Measurements from ENCODE around the gene METTL22. TPM values are rescaled to one million over a fixed set of nuclear protein-coding genes. Genes with fewer than 3 reads are reported as not detected.

METTL22 gene
- total and polyA plus RNA-seq, 4 donors: 6.5 to 17.9 (median 14.4) TPM

DNA sequence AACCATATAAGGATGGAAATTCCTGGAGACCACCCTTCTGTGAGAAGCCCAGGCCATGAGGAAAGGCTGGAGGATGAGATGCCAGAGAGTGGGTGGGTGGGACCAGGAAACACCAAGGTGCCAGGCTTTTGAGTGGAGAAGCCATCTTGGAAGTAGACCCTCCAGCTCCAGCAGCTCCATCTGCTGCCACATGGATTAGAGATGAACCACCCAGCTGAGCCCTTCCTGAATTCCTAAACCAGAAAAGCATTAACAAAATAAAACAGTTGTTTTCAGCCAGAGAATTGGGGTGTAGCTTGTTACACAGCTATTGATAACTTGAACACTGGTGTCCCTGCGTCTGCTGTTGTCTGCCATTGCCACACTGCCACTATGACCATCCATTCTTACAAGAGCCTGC is 24.9 kb upstream of the METTL22 start:
- Histone ChIP-seq H3K27ac (ENCODE audit: low read depth in 1 of 2, low read length in 2 of 2) (no peak overlapping the region), H3K36me3 (ENCODE audit: control insufficient read depth in 4 of 4, insufficient read depth in 3 of 4, low read depth in 1 of 4, low read length in 3 of 4) (no peaks in the 10 kb centered on the region), H3K9ac (ENCODE audit: low read depth in 1 of 2, low read length in 2 of 2) (no peak overlapping the region), H3K27me3 (ENCODE audit: control insufficient read depth in 4 of 4, insufficient read depth in 4 of 4, low read length in 3 of 4) (no peaks in the 10 kb centered on the region), H3K9me3 (ENCODE audit: control insufficient read depth in 4 of 4, low read length in 3 of 4) (peaks cover 0 to 4% (median 1%) of the 10 kb centered on the region in 4 donors), H3K4me3 (ENCODE audit: low read depth in 1 of 3, low read length in 3 of 3) (no peak overlapping the region), H3K4me1 (ENCODE audit: control insufficient read depth in 4 of 4, insufficient read depth in 4 of 4, low read length in 3 of 4) (no peaks in the 10 kb centered on the region)
- no peak for DNase-seq (ENCODE audit: low spot score)
- TF ChIP-seq HNF4G (IDR thresholded peaks at IDR 0.05) (no peak), EGR1 (IDR thresholded peaks at IDR 0.05; ENCODE audit: low read depth in 2 of 2) (no peak), JUND (IDR thresholded peaks at IDR 0.05) (no peak), SP1 (IDR thresholded peaks at IDR 0.05) (no peak), RXRA (IDR thresholded peaks at IDR 0.05) (no peak), NR2F2 (IDR thresholded peaks at IDR 0.05) (no peak), FOXA2 (IDR thresholded peaks at IDR 0.05) (no peak), GABPA (IDR thresholded peaks at IDR 0.05 in 1 of 2, conservative IDR thresholded peaks at IDR 0.05 in 1 of 2) (no peak), FOXA1 (IDR thresholded peaks at IDR 0.05) (no peak)
- TF ChIP-seq, protein P1, sequence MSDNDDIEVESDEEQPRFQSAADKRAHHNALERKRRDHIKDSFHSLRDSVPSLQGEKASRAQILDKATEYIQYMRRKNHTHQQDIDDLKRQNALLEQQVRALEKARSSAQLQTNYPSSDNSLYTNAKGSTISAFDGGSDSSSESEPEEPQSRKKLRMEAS (IDR thresholded peaks at IDR 0.05): no peak
- TF ChIP-seq, protein P2, sequence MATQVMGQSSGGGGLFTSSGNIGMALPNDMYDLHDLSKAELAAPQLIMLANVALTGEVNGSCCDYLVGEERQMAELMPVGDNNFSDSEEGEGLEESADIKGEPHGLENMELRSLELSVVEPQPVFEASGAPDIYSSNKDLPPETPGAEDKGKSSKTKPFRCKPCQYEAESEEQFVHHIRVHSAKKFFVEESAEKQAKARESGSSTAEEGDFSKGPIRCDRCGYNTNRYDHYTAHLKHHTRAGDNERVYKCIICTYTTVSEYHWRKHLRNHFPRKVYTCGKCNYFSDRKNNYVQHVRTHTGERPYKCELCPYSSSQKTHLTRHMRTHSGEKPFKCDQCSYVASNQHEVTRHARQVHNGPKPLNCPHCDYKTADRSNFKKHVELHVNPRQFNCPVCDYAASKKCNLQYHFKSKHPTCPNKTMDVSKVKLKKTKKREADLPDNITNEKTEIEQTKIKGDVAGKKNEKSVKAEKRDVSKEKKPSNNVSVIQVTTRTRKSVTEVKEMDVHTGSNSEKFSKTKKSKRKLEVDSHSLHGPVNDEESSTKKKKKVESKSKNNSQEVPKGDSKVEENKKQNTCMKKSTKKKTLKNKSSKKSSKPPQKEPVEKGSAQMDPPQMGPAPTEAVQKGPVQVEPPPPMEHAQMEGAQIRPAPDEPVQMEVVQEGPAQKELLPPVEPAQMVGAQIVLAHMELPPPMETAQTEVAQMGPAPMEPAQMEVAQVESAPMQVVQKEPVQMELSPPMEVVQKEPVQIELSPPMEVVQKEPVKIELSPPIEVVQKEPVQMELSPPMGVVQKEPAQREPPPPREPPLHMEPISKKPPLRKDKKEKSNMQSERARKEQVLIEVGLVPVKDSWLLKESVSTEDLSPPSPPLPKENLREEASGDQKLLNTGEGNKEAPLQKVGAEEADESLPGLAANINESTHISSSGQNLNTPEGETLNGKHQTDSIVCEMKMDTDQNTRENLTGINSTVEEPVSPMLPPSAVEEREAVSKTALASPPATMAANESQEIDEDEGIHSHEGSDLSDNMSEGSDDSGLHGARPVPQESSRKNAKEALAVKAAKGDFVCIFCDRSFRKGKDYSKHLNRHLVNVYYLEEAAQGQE (IDR thresholded peaks at IDR 0.05): no peak
- TF ChIP-seq, protein P3, sequence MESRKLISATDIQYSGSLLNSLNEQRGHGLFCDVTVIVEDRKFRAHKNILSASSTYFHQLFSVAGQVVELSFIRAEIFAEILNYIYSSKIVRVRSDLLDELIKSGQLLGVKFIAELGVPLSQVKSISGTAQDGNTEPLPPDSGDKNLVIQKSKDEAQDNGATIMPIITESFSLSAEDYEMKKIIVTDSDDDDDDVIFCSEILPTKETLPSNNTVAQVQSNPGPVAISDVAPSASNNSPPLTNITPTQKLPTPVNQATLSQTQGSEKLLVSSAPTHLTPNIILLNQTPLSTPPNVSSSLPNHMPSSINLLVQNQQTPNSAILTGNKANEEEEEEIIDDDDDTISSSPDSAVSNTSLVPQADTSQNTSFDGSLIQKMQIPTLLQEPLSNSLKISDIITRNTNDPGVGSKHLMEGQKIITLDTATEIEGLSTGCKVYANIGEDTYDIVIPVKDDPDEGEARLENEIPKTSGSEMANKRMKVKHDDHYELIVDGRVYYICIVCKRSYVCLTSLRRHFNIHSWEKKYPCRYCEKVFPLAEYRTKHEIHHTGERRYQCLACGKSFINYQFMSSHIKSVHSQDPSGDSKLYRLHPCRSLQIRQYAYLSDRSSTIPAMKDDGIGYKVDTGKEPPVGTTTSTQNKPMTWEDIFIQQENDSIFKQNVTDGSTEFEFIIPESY (IDR thresholded peaks at IDR 0.05): no peak
- TF ChIP-seq, protein P4, sequence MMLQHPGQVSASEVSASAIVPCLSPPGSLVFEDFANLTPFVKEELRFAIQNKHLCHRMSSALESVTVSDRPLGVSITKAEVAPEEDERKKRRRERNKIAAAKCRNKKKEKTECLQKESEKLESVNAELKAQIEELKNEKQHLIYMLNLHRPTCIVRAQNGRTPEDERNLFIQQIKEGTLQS (IDR thresholded peaks at IDR 0.05): no peak
- 90% methylated on average over 1 of the region's 1 CpG for WGBS

DNA sequence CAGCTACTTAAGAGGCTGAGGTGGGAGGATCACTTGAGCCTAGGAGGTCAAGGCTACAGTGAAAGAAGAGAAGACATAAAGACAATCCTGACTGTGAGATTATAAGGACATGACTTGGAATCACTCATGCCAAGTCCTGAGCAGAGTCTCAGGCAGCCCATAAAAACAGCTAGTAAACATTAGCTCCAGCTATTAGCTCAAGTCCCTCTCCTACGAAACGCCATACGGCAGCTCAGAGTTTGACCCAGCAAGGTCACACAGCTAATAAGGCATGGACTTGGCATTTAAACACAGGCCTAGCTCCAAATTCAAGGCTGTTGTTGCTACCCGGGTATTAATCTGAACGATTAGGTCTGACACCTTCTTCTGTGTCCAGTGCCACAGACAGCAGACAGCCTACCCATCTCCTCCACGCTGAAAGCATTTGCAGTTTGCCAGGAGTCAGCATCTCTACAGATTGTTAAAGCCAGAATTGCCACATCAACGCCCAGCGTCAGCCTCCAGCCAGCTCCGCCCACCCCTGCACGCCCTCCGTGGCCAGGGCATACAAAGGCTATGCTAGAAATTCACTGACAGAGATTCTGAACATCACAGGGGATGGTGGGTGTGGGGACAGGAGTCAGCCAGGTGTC is 21.2 kb upstream of the METTL22 start:
- DNase-seq (ENCODE audit: low spot score): no peak
- Histone ChIP-seq H3K27me3 (ENCODE audit: control insufficient read depth in 4 of 4, insufficient read depth in 4 of 4, low read length in 3 of 4) (no peaks in the 10 kb centered on the region), H3K36me3 (ENCODE audit: control insufficient read depth in 4 of 4, insufficient read depth in 3 of 4, low read depth in 1 of 4, low read length in 3 of 4) (no peaks in the 10 kb centered on the region), H3K27ac (ENCODE audit: low read depth in 1 of 2, low read length in 2 of 2) (no peak overlapping the region), H3K9ac (ENCODE audit: low read depth in 1 of 2, low read length in 2 of 2) (no peak overlapping the region), H3K9me3 (ENCODE audit: control insufficient read depth in 4 of 4, low read length in 3 of 4) (peaks cover 0 to 4% (median 2%) of the 10 kb centered on the region in 4 donors), H3K4me1 (ENCODE audit: control insufficient read depth in 4 of 4, insufficient read depth in 4 of 4, low read length in 3 of 4) (no peaks in the 10 kb centered on the region), H3K4me3 (ENCODE audit: low read depth in 1 of 3, low read length in 3 of 3) (no peak overlapping the region)
- TF ChIP-seq GABPA (IDR thresholded peaks at IDR 0.05 in 1 of 2, conservative IDR thresholded peaks at IDR 0.05 in 1 of 2) (no peak), RAD21 (IDR thresholded peaks at IDR 0.05) (no peak)
- 74% methylated on average over 11 of the region's 11 CpGs for WGBS

All from liver (tissue), 9 donors.